Suprapubic skin (tissue), 4 donors: Measurements from ENCODE around the gene EGR4.

Experiments
- EP300 ChIP-seq: sonication (generic); formaldehyde crosslinking; IDR thresholded peaks from one replicate; pipeline ENCODE4 v1.6.1; 2017; ENCODE audit warnings: antibody characterized with exemption
- POLR2A ChIP-seq, 2 donors: fragments of 450-650 bp; IDR thresholded peaks; one replicate each; pipeline ENCODE4 v1.6.1; 2017; ENCODE audit warnings: antibody characterized with exemption in 2 of 2, mild to moderate bottlenecking in 2 of 2, moderate library complexity in 2 of 2
- POLR2AphosphoS5 ChIP-seq, 3 donors: sonication (generic); formaldehyde crosslinking; IDR thresholded peaks; one replicate each; pipeline ENCODE4 v1.6.1; 2017; ENCODE audit warnings: antibody characterized with exemption in 3 of 3
- TF ChIP-seq, protein P1 (sequence below), 2 donors: fragments of 200-600 bp in 1 of 2; fragments of 450-650 bp in 1 of 2; sonication (generic) in 1 of 2; IDR thresholded peaks; one replicate each; pipeline ENCODE4 v1.5.1; 2016 to 2019; ENCODE audit warnings: antibody characterized with exemption in 2 of 2, mild to moderate bottlenecking in 1 of 2, moderate library complexity in 1 of 2

GRCh38 chr2:73285159-73285739 lies 8.1 kb downstream of the EGR4 start:
- TF ChIP-seq EP300 (no peak), POLR2A (IDR thresholded peaks at IDR 0.05) (no peak), POLR2AphosphoS5 (IDR thresholded peaks at IDR 0.05) (no peak)
- TF ChIP-seq, protein P1, sequence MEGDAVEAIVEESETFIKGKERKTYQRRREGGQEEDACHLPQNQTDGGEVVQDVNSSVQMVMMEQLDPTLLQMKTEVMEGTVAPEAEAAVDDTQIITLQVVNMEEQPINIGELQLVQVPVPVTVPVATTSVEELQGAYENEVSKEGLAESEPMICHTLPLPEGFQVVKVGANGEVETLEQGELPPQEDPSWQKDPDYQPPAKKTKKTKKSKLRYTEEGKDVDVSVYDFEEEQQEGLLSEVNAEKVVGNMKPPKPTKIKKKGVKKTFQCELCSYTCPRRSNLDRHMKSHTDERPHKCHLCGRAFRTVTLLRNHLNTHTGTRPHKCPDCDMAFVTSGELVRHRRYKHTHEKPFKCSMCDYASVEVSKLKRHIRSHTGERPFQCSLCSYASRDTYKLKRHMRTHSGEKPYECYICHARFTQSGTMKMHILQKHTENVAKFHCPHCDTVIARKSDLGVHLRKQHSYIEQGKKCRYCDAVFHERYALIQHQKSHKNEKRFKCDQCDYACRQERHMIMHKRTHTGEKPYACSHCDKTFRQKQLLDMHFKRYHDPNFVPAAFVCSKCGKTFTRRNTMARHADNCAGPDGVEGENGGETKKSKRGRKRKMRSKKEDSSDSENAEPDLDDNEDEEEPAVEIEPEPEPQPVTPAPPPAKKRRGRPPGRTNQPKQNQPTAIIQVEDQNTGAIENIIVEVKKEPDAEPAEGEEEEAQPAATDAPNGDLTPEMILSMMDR (IDR thresholded peaks at IDR 0.05), result no peak
